OCI-LY1 (cell line): ENCODE measurements around the gene HOXA5.

ENCODE experiments used
- H2AFZ ChIP-seq: fragments of 200-600 bp; sonication (generic), shearing (Covaris generic); 2 replicates; pipeline ENCODE4 v1.6.0; 2014; ENCODE audit warnings: antibody characterized with exemption, mild to moderate bottlenecking, low read length
- H3F3A ChIP-seq: fragments of 200-600 bp; sonication (generic), shearing (Covaris generic); 2 replicates; pipeline ENCODE4 v1.6.0; 2014; ENCODE audit warnings: mild to moderate bottlenecking, antibody characterized with exemption, low read length, moderate library complexity; ENCODE audit not compliant: insufficient read depth
- H3K27ac ChIP-seq: fragments of 200-600 bp; sonication (generic); 2 replicates; pipeline ENCODE4 v1.5.1; 2014; ENCODE audit warnings: low read length, mixed run types, mild to moderate bottlenecking, low read depth; ENCODE audit not compliant: poor library complexity, severe bottlenecking
- H3K27me3 ChIP-seq: fragments of 200-600 bp; sonication (generic); 2 replicates; pipeline ENCODE4 v1.6.0; 2014; ENCODE audit warnings: antibody characterized with exemption, mild to moderate bottlenecking, low read length, moderate library complexity; ENCODE audit not compliant: insufficient read depth
- H3K36me3 ChIP-seq: fragments of 200-600 bp; sonication (generic); 2 replicates; pipeline ENCODE4 v1.6.1; 2014; ENCODE audit warnings: mild to moderate bottlenecking, antibody characterized with exemption, low read length, moderate library complexity, mixed read lengths; ENCODE audit not compliant: insufficient read depth
- H3K4me1 ChIP-seq: fragments of 200-600 bp; sonication (generic); 2 replicates; pipeline ENCODE4 v1.5.1; 2014; ENCODE audit warnings: mild to moderate bottlenecking, low read length, moderate library complexity; ENCODE audit not compliant: insufficient read depth, severe bottlenecking
- H3K4me2 ChIP-seq: fragments of 200-600 bp; sonication (generic), shearing (Covaris generic); 2 replicates; pipeline ENCODE4 v1.6.1; 2014; ENCODE audit warnings: low read length
- H3K4me3 ChIP-seq: fragments of 200-600 bp; sonication (generic); 2 replicates; pipeline ENCODE4 v1.5.1; 2014; ENCODE audit warnings: low read length, low read depth, mild to moderate bottlenecking, mixed read lengths; ENCODE audit not compliant: poor library complexity, severe bottlenecking
- H3K79me2 ChIP-seq: fragments of 200-600 bp; shearing (Covaris generic); 2 replicates; pipeline ENCODE4 v1.6.1; 2016; ENCODE audit warnings: mixed run types, low read length, mixed read lengths; ENCODE audit not compliant: insufficient read depth
- H3K9ac ChIP-seq: fragments of 200-600 bp; sonication (generic), shearing (Covaris generic); 2 replicates; pipeline ENCODE4 v1.6.1; 2014; ENCODE audit warnings: mild to moderate bottlenecking, low read length, mixed read lengths
- H3K9me2 ChIP-seq: fragments of 200-600 bp; sonication (generic), shearing (Covaris generic); 2 replicates; pipeline ENCODE4 v1.6.1; 2014; ENCODE audit warnings: low read depth, mild to moderate bottlenecking, low read length, mixed read lengths
- H3K9me3 ChIP-seq: fragments of 200-600 bp; shearing (Covaris generic); 2 replicates; pipeline ENCODE4 v1.6.1; 2014; ENCODE audit warnings: low read length, mixed read lengths
- H4K20me1 ChIP-seq: fragments of 200-600 bp; sonication (generic), shearing (Covaris generic); 2 replicates; pipeline ENCODE4 v1.6.0; 2016; ENCODE audit warnings: mild to moderate bottlenecking, low read length; ENCODE audit not compliant: insufficient read depth
- EZH2 ChIP-seq: fragments of 200-600 bp; sonication (generic), shearing (Covaris generic); IDR thresholded peaks from 2 replicates; pipeline ENCODE4 v1.8.0; 2017; ENCODE audit warnings: borderline replicate concordance, mixed run types, mild to moderate bottlenecking, antibody characterized with exemption, low read length, moderate library complexity, mixed read lengths
- TF ChIP-seq, protein P1 (sequence below): fragments of 200-600 bp; sonication (generic), shearing (Covaris generic); IDR thresholded peaks from 2 replicates; pipeline ENCODE4 v1.5.1; 2017; ENCODE audit warnings: mild to moderate bottlenecking, antibody characterized with exemption, low read length, moderate library complexity, mixed read lengths

HOXA5 gene

DNA sequence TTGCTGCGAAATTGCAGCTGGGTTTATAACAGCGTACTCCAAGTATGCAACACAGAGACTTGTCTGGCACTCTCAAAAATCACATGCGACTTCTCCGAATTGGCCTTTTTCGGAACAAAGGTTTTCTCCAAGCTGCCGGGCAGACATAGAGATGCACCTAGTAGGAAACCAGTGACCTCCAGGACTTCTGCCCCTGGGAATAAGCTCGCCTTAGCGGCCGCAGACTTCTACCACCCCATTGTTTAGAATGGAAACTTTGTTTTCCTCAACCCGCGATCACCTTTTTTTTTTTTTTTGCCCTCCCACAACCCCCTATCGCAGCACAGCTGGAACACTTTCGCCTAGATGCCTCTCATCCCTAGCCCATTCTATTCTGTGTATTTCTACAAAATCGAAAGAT is 35.5 kb upstream of the HOXA5 start:
- Histone ChIP-seq H3K9me3 (no peaks in the 10 kb centered on the region), H3K27me3 (no peaks in the 10 kb centered on the region; the same call in 1 of the 2 replicates), H3K27ac (no peak overlapping the region), H3K36me3 (no peaks in the 10 kb centered on the region), H3K9ac (no peak overlapping the region), H3K4me1 (peaks cover 12% of the 10 kb centered on the region), H3K4me3 (no peak overlapping the region), H2AFZ (no peak overlapping the region), H3K4me2 (no peak overlapping the region), H3K9me2 (no peaks in the 10 kb centered on the region), H3F3A (no peaks in the 10 kb centered on the region), H3K79me2 (no peaks in the 10 kb centered on the region), H4K20me1 (no peaks in the 10 kb centered on the region)
- TF ChIP-seq EZH2, result no peak
- TF ChIP-seq, protein P1, sequence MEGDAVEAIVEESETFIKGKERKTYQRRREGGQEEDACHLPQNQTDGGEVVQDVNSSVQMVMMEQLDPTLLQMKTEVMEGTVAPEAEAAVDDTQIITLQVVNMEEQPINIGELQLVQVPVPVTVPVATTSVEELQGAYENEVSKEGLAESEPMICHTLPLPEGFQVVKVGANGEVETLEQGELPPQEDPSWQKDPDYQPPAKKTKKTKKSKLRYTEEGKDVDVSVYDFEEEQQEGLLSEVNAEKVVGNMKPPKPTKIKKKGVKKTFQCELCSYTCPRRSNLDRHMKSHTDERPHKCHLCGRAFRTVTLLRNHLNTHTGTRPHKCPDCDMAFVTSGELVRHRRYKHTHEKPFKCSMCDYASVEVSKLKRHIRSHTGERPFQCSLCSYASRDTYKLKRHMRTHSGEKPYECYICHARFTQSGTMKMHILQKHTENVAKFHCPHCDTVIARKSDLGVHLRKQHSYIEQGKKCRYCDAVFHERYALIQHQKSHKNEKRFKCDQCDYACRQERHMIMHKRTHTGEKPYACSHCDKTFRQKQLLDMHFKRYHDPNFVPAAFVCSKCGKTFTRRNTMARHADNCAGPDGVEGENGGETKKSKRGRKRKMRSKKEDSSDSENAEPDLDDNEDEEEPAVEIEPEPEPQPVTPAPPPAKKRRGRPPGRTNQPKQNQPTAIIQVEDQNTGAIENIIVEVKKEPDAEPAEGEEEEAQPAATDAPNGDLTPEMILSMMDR, result no peak

DNA sequence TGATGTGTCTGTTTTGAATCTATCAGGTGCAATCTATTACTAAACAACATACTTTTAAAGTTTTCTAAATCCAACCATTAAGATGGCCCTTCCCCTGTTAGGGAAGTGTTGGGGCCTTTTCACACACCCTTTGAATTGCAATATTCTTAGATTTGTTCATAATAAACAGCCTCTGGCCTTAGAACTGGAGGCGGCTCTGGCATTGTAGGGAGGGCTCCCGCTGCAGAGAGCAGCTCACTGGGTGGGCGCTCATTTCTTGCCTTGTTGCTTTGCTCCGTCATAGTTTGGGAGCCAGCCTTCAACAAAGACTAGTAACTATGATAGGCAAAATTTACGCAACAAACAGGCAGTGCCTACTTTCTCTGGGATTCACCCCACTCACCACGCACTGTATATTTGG is 34.9 kb upstream of the HOXA5 start:
- H3K4me3 ChIP-seq, result no peak overlapping the region

GRCh38 chr7:27177795-27178320 is 34.4 kb upstream of the HOXA5 start:
- no peak overlapping the region for H3K9ac ChIP-seq
- H3K27ac ChIP-seq, result no peak overlapping the region
- no peaks in the 10 kb centered on the region for H3K36me3 ChIP-seq
- H3K79me2 ChIP-seq, result no peaks in the 10 kb centered on the region
- no peaks in the 10 kb centered on the region for H3F3A ChIP-seq
- H3K9me2 ChIP-seq, result no peaks in the 10 kb centered on the region
- H3K4me1 ChIP-seq, result peaks cover 12% of the 10 kb centered on the region
- H3K4me3 ChIP-seq, result no peak overlapping the region
- no peak overlapping the region for H3K4me2 ChIP-seq
- no peaks in the 10 kb centered on the region for H3K9me3 ChIP-seq
- no peaks in the 10 kb centered on the region for H4K20me1 ChIP-seq
- peaks cover 2% of the 10 kb centered on the region; the same call in 1 of the 2 replicates for H3K27me3 ChIP-seq
- no peak overlapping the region for H2AFZ ChIP-seq
- TF ChIP-seq, protein P1, result no peak
- no peak for TF ChIP-seq EZH2

More for the DNA sequence above, 34.9 kb upstream of the HOXA5 start:
- H4K20me1 ChIP-seq, result no peaks in the 10 kb centered on the region
- no peaks in the 10 kb centered on the region for H3K9me2 ChIP-seq
- H3K4me1 ChIP-seq, result peaks cover 10% of the 10 kb centered on the region
- H3K27ac ChIP-seq, result no peak overlapping the region
- H3F3A ChIP-seq, result no peaks in the 10 kb centered on the region
- no peak for TF ChIP-seq EZH2
- TF ChIP-seq, protein P1, result no peak
- no peak overlapping the region for H2AFZ ChIP-seq
- no peaks in the 10 kb centered on the region for H3K79me2 ChIP-seq
- no peaks in the 10 kb centered on the region for H3K36me3 ChIP-seq
- H3K4me2 ChIP-seq, result no peak overlapping the region
- H3K9ac ChIP-seq, result no peak overlapping the region
- H3K9me3 ChIP-seq, result no peaks in the 10 kb centered on the region
- no peaks in the 10 kb centered on the region; the same call in 1 of the 2 replicates for H3K27me3 ChIP-seq
